ENCODE results near the gene TP63. TPM values are rescaled to one million over a fixed set of nuclear protein-coding genes. Genes with fewer than 3 reads are reported as not detected.

TP63 gene
- total RNA-seq, 1 experiment from 2014 or later: not detected

GRCh38 chr3:189772584-189772983, 141.4 kb downstream of the TP63 start:
- no peak for TF ChIP-seq CTCF (conservative IDR thresholded peaks at IDR 0.05)
- no peaks in the 10 kb centered on the region for H3K9me3 ChIP-seq (ENCODE audit: control insufficient read depth, low read depth, low read length)
- no peak overlapping the region for H2BK5ac ChIP-seq (ENCODE audit: insufficient read length, low read length)
- no peak overlapping the region for H4K91ac ChIP-seq (ENCODE audit: insufficient read length, low read depth, low read length)
- H3K56ac ChIP-seq (ENCODE audit: insufficient read length, low read depth, low read length): no peak overlapping the region
- H2BK120ac ChIP-seq (ENCODE audit: low read depth, low read length, poor library complexity, severe bottlenecking): no peak overlapping the region
- H3K4ac ChIP-seq (ENCODE audit: low read depth, low read length): no peak overlapping the region
- no peaks in the 10 kb centered on the region for H3K79me2 ChIP-seq (ENCODE audit: insufficient read depth, low read length)
- H4K20me1 ChIP-seq (ENCODE audit: control insufficient read depth, insufficient read depth, insufficient read length): no peaks in the 10 kb centered on the region
- H2BK15ac ChIP-seq (ENCODE audit: low read depth, low read length): no peak overlapping the region
- H3K18ac ChIP-seq (ENCODE audit: insufficient read length, low read depth, low read length): no peak overlapping the region
- H2BK12ac ChIP-seq (ENCODE audit: insufficient read length, low read depth, low read length): no peak overlapping the region
- Mint-ChIP-seq H3K27ac (no peak overlapping the region), H3K9me3 (peaks cover 1 to 7% of the 10 kb centered on the region in 2 experiments; a peak in 4 of 5 replicates), H3K4me1 (peaks cover 0 to 3% of the 10 kb centered on the region in 2 experiments; a peak in 2 of 4 replicates), H3K27me3 (ENCODE audit: low read depth) (peaks cover 73% of the 10 kb centered on the region), H3K4me3 (no peak overlapping the region), H3K36me3 (ENCODE audit: insufficient read depth in 1 of 3, low read depth in 3 of 3) (no peaks in the 10 kb centered on the region)
- H4K5ac ChIP-seq (ENCODE audit: insufficient read length, low read depth, low read length): no peak overlapping the region
- H3K14ac ChIP-seq (ENCODE audit: insufficient read depth, low read length): no peak overlapping the region
- H4K8ac ChIP-seq (replicated peaks; ENCODE audit: insufficient read length, low read depth, low read length): no peak overlapping the region
- no peak overlapping the region for H2BK20ac ChIP-seq (ENCODE audit: low read depth, low read length, poor library complexity, severe bottlenecking)
- H3K23ac ChIP-seq (ENCODE audit: insufficient read length, low read depth, low read length): no peak overlapping the region
- no peaks in the 10 kb centered on the region for H3K4me1 ChIP-seq (ENCODE audit: insufficient read depth, low read length)
- H2AK5ac ChIP-seq (ENCODE audit: insufficient read length, low read length): no peak overlapping the region
- no CpG with 5 or more reads among the region's 2 CpGs for WGBS (ENCODE audit: extremely low coverage, insufficient read length, low lambda C conversion rate)
- DNase-seq: no peak
- no peak overlapping the region for H3K27ac ChIP-seq (ENCODE audit: insufficient read length, low read depth, low read length)
- H3K79me1 ChIP-seq (ENCODE audit: insufficient read depth, low read depth, low read length, poor library complexity, severe bottlenecking): no peaks in the 10 kb centered on the region
- no peak overlapping the region for H3K9ac ChIP-seq (ENCODE audit: extremely low read depth, insufficient read length, low read length)
- no peak overlapping the region for H3K4me2 ChIP-seq (ENCODE audit: insufficient read depth, insufficient read length, low read length)
- H3K27me3 ChIP-seq (ENCODE audit: insufficient read depth, low read length): peaks cover 21% of the 10 kb centered on the region; the same call in 1 of the 2 replicates
- no peak overlapping the region for H3T11ph ChIP-seq (ENCODE audit: low read length)
- no peak overlapping the region for H2AFZ ChIP-seq (ENCODE audit: low read length)
- H3K23me2 ChIP-seq (ENCODE audit: insufficient read length, low read depth, low read length, poor library complexity, severe bottlenecking): no peaks in the 10 kb centered on the region

Data from H9 (cell line).